ENCODE results near the gene TRPM1. TPM values are rescaled to one million over a fixed set of nuclear protein-coding genes. Genes with fewer than 3 reads are reported as not detected.

The TRPM1 gene
- total RNA-seq, 1 donor from 2014 or later, result not detected

GRCh38 chr15:31081056-31081455 is 20.5 kb downstream of the TRPM1 start:
- H3K4me1 ChIP-seq (ENCODE audit: insufficient read depth, low read length), result peaks cover 11% of the 10 kb centered on the region
- H3K27ac ChIP-seq (ENCODE audit: low read depth, low read length), result no peak overlapping the region
- FAIRE-seq, result no peak
- no peaks in the 10 kb centered on the region for H3K9me3 ChIP-seq (ENCODE audit: insufficient read depth, low read depth, low read length)
- peaks cover 2% of the 10 kb centered on the region for H3K27me3 ChIP-seq (ENCODE audit: insufficient read depth, low read length)
- no peaks in the 10 kb centered on the region for H3K36me3 ChIP-seq (ENCODE audit: insufficient read depth, low read length)
- Mint-ChIP-seq H3K27ac (ENCODE audit: unreplicated experiment) (no peak overlapping the region), H3K9me3 (ENCODE audit: unreplicated experiment) (no peaks in the 10 kb centered on the region), H3K27me3 (ENCODE audit: low read depth, unreplicated experiment) (peaks cover 24% of the 10 kb centered on the region), H3K4me1 (ENCODE audit: low read depth, unreplicated experiment) (peaks cover 14% of the 10 kb centered on the region), H3K36me3 (ENCODE audit: low read depth, unreplicated experiment) (no peaks in the 10 kb centered on the region), H3K4me3 (ENCODE audit: unreplicated experiment) (no peak overlapping the region)
- no peak overlapping the region for H3K4me3 ChIP-seq (ENCODE audit: insufficient read depth, low read depth, low read length)
- no peak overlapping the region for H3K9ac ChIP-seq (ENCODE audit: low read length)
- H2AFZ ChIP-seq (ENCODE audit: low read depth, low read length), result no peak overlapping the region
- peak overlapping the region; percentile 69 for H3K4me2 ChIP-seq (ENCODE audit: low read length)
- TF ChIP-seq CTCF (IDR thresholded peaks at IDR 0.05; ENCODE audit: insufficient read depth, low read depth, low read length), result no peak
- TF ChIP-seq EZH2 (IDR thresholded peaks at IDR 0.05; ENCODE audit: insufficient read depth, low read length), result no peak
- no peaks in the 10 kb centered on the region for H4K20me1 ChIP-seq (ENCODE audit: insufficient read depth, low read length)
- H3K79me2 ChIP-seq (ENCODE audit: insufficient read depth, low read length), result no peaks in the 10 kb centered on the region
- DNase-seq (ENCODE audit: low read depth), result no peak

GRCh38 chr15:31080591-31081014 is 20.9 kb downstream of the TRPM1 start:
- peaks cover 14% of the 10 kb centered on the region for H3K4me1 Mint-ChIP-seq (ENCODE audit: low read depth, unreplicated experiment)
- Histone ChIP-seq H3K9me3 (ENCODE audit: insufficient read depth, low read depth, low read length) (no peaks in the 10 kb centered on the region), H3K36me3 (ENCODE audit: insufficient read depth, low read length) (no peaks in the 10 kb centered on the region), H3K4me3 (ENCODE audit: insufficient read depth, low read depth, low read length) (no peak overlapping the region), H3K4me1 (ENCODE audit: insufficient read depth, low read length) (peaks cover 11% of the 10 kb centered on the region), H3K27ac (ENCODE audit: low read depth, low read length) (no peak overlapping the region), H3K4me2 (ENCODE audit: low read length) (peak overlapping the region; percentile 69), H4K20me1 (ENCODE audit: insufficient read depth, low read length) (no peaks in the 10 kb centered on the region), H3K27me3 (ENCODE audit: insufficient read depth, low read length) (peaks cover 2% of the 10 kb centered on the region), H3K9ac (ENCODE audit: low read length) (no peak overlapping the region), H2AFZ (ENCODE audit: low read depth, low read length) (no peak overlapping the region), H3K79me2 (ENCODE audit: insufficient read depth, low read length) (no peaks in the 10 kb centered on the region)
- FAIRE-seq (no peak), DNase-seq (ENCODE audit: low read depth) (no peak)
- no peak overlapping the region for H3K27ac Mint-ChIP-seq (ENCODE audit: unreplicated experiment)
- no peaks in the 10 kb centered on the region for H3K9me3 Mint-ChIP-seq (ENCODE audit: unreplicated experiment)
- H3K27me3 Mint-ChIP-seq (ENCODE audit: low read depth, unreplicated experiment), result peaks cover 23% of the 10 kb centered on the region
- H3K4me3 Mint-ChIP-seq (ENCODE audit: unreplicated experiment), result no peak overlapping the region
- TF ChIP-seq EZH2 (IDR thresholded peaks at IDR 0.05; ENCODE audit: insufficient read depth, low read length), result no peak
- TF ChIP-seq CTCF (IDR thresholded peaks at IDR 0.05; ENCODE audit: insufficient read depth, low read depth, low read length), result no peak
- no peaks in the 10 kb centered on the region for H3K36me3 Mint-ChIP-seq (ENCODE audit: low read depth, unreplicated experiment)

DNA sequence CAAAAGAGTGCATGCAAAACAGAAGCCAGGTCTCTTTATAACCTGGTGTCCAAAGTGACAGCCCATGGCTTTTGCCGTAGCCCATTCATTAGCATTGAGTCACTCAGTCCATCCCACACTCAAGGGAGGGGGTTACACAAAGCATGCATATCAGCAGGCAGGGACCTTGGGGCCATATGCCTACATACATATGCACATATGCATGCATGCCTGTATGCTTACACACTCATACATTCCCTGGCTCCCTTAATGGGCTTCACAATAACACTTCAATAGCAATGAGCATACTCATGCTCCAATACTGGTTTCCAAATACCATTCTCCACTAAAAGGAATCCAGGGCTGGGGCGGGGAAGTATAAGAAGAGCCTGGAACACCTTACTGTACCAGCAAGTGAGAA is 22.0 kb downstream of the TRPM1 start:
- DNase-seq (ENCODE audit: low read depth), result peak; percentile 64
- peak overlapping the region; percentile 34 for H3K4me2 ChIP-seq (ENCODE audit: low read length)
- no peak overlapping the region for H3K27ac Mint-ChIP-seq (ENCODE audit: unreplicated experiment)

More for the DNA sequence above, 22.0 kb downstream of the TRPM1 start:
- H3K27ac ChIP-seq (ENCODE audit: low read depth, low read length), result no peak overlapping the region
- TF ChIP-seq EZH2 (IDR thresholded peaks at IDR 0.05; ENCODE audit: insufficient read depth, low read length) (no peak), CTCF (IDR thresholded peaks at IDR 0.05; ENCODE audit: insufficient read depth, low read depth, low read length) (no peak)
- H3K36me3 ChIP-seq (ENCODE audit: insufficient read depth, low read length), result no peaks in the 10 kb centered on the region
- H3K4me1 ChIP-seq (ENCODE audit: insufficient read depth, low read length), result peaks cover 11% of the 10 kb centered on the region
- Mint-ChIP-seq H3K4me1 (ENCODE audit: low read depth, unreplicated experiment) (peaks cover 14% of the 10 kb centered on the region), H3K36me3 (ENCODE audit: low read depth, unreplicated experiment) (no peaks in the 10 kb centered on the region), H3K9me3 (ENCODE audit: unreplicated experiment) (no peaks in the 10 kb centered on the region), H3K27me3 (ENCODE audit: low read depth, unreplicated experiment) (peaks cover 21% of the 10 kb centered on the region), H3K4me3 (ENCODE audit: unreplicated experiment) (no peak overlapping the region)
- FAIRE-seq, result no peak
- H3K9me3 ChIP-seq (ENCODE audit: insufficient read depth, low read depth, low read length), result no peaks in the 10 kb centered on the region
- no peaks in the 10 kb centered on the region for H4K20me1 ChIP-seq (ENCODE audit: insufficient read depth, low read length)
- H3K27me3 ChIP-seq (ENCODE audit: insufficient read depth, low read length), result peaks cover 2% of the 10 kb centered on the region
- H3K4me3 ChIP-seq (ENCODE audit: insufficient read depth, low read depth, low read length), result no peak overlapping the region
- H2AFZ ChIP-seq (ENCODE audit: low read depth, low read length), result no peak overlapping the region
- H3K9ac ChIP-seq (ENCODE audit: low read length), result no peak overlapping the region
- no peaks in the 10 kb centered on the region for H3K79me2 ChIP-seq (ENCODE audit: insufficient read depth, low read length)

All from astrocyte (in vitro differentiated cells and primary cell).